Sigmoid colon (tissue), 4 donors: ENCODE measurements around the gene ARID5B.

Experiments used
- CTCF ChIP-seq, 4 experiments: fragments of 450-650 bp in 3 of 4; fragments of 200-600 bp in 1 of 4; IDR thresholded peaks; one replicate each; pipeline ENCODE4 v1.5.1; 2016 to 2019; ENCODE audit warnings: antibody characterized with exemption in 4 of 4, mild to moderate bottlenecking in 3 of 4, moderate library complexity in 2 of 4
- POLR2AphosphoS5 ChIP-seq, 4 donors: sonication (generic); formaldehyde crosslinking; IDR thresholded peaks; one replicate each; pipeline ENCODE4 v1.6.1; 2017; ENCODE audit warnings: antibody characterized with exemption in 4 of 4

- TF ChIP-seq POLR2AphosphoS5 (IDR thresholded peaks at IDR 0.05): no peak
- TF ChIP-seq CTCF (IDR thresholded peaks at IDR 0.05): no peak
Observed at GRCh38 chr10:61899663-61899996, 1.9 kb upstream of the ARID5B start.
